Esophagus squamous epithelium (tissue), 5 donors: ENCODE measurements around the gene PIGT. TPM values are rescaled to one million over a fixed set of nuclear protein-coding genes. Genes with fewer than 3 reads are reported as not detected.
A peak's percentile ranks its signal among the peaks of the same experiment; 100 is the strongest.

ENCODE experiments used
- DNase-seq: peaks from one replicate; lab custom pipeline; 2025; lab: John Stamatoyannopoulos, UW
- H3K27ac ChIP-seq, 4 donors: fragments of 200-600 bp; sonication (generic); one replicate each; pipeline ENCODE4 v1.5.1; 2016 to 2019; ENCODE audit warnings: mild to moderate bottlenecking in 1 of 4
- H3K27me3 ChIP-seq, 4 donors: fragments of 200-600 bp; sonication (generic); 1 replicate in 3 of 4; 2 replicates in 1 of 4; pipeline versions ENCODE4 v1.5.1 to v1.6.0; 2017 to 2021; ENCODE audit warnings: antibody characterized with exemption in 1 of 4
- H3K36me3 ChIP-seq, 3 donors: fragments of 200-600 bp; sonication (generic); one replicate each; pipeline ENCODE4 v1.5.1; 2016 to 2019
- H3K4me1 ChIP-seq, 3 donors: fragments of 200-600 bp; sonication (generic); one replicate each; pipeline ENCODE4 v1.5.1; 2017 to 2019
- H3K4me3 ChIP-seq, 4 donors: fragments of 200-600 bp; sonication (generic); 1 replicate in 3 of 4; 2 replicates in 1 of 4; pipeline ENCODE4 v1.5.1; 2016 to 2019; ENCODE audit warnings: mild to moderate bottlenecking in 2 of 4, moderate library complexity in 1 of 4
- H3K9me3 ChIP-seq, 3 donors: fragments of 200-600 bp; sonication (generic); one replicate each; pipeline ENCODE4 v1.5.1; 2016 to 2019
- POLR2A ChIP-seq, 4 donors: fragments of 450-650 bp; IDR thresholded peaks; one replicate each; pipeline ENCODE4 v1.6.1; 2017; ENCODE audit warnings: antibody characterized with exemption in 4 of 4, mild to moderate bottlenecking in 4 of 4, moderate library complexity in 3 of 4
- WGBS, 2 donors: methylation state at CpG; one replicate each; pipeline ENCODE4 v1.1.5; 2018; 5-methylcytosine and 5-hydroxymethylcytosine counted together
- intact Hi-C: fragments of 100-400 bp; cut with DNase I; formaldehyde crosslinking; loops from one replicate; pipeline ENCODE4 v1.15.0; 2022
- total RNA-seq, 4 donors: library from RNA; depleted of rRNA; stranded (reverse); fragments of >200 nt; gene quantifications; one replicate each; pipeline ENCODE4 v1.1.0, GENCODE V29; 2016
- TF ChIP-seq, protein P1 (sequence below), 6 experiments: fragments of 450-650 bp in 4 of 6; fragments of 200-600 bp in 2 of 6; sonication (generic) in 2 of 6; IDR thresholded peaks; one replicate each; pipeline ENCODE4 v1.5.1; 2016 to 2019; ENCODE audit warnings: antibody characterized with exemption in 6 of 6, mild to moderate bottlenecking in 4 of 6, moderate library complexity in 4 of 6
- donor health status: DM: yes; HTN: yes; CAD: no.

Gene PIGT
- total RNA-seq, 4 donors from 2014 or later = 38.6 to 48.1 (median 44.0) TPM

DNA sequence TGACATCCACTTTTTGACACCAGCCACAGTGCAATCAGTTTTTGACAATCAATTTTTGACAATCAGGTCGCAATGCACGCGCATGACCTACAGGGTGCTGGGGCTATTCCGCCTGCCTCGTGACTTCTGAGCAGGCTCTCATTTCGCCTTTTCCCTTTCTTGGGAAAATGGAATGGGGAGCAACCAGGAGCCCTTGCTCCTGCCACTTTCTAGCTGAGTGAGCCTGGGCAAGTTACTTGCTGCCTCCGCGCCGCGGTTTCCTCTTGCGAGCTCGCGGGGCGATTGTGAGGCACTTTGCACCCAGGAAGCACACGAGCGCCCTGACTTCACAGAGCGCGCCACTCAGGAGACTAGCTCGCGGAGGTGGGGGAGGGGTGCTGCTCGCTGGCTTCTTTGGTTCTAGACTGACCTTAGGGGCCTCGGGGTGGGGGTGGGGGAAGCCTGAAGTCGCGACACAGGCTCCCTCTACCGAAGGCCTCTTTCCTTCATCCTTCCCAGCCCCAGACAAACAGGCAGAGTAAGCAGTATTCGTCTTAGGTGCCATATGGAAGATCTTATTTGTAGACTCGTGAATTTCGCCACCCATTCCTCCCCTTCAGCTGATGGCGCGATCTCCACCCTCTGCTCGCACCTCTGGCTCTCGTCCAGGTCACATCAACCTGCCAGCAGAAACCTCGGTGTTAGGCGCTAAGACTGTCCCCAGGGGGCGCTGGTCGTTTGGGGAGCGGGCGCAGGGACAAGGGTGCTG, 42.4 kb upstream of the PIGT start:
- Histone ChIP-seq H3K36me3 (peaks cover 0 to 28% (median 5%) of the 10 kb centered on the region in 3 donors), H3K9me3 (no peaks in the 10 kb centered on the region), H3K4me1 (peaks cover 6 to 24% (median 13%) of the 10 kb centered on the region in 3 donors), H3K27ac (peak overlapping the region; percentile 66 to 79 (median 73)), H3K4me3 (peak overlapping the region; percentile 29 to 65 (median 51)), H3K27me3 (no peaks in the 10 kb centered on the region)
- TF ChIP-seq POLR2A (IDR thresholded peaks at IDR 0.05) = no peak
- TF ChIP-seq, protein P1, sequence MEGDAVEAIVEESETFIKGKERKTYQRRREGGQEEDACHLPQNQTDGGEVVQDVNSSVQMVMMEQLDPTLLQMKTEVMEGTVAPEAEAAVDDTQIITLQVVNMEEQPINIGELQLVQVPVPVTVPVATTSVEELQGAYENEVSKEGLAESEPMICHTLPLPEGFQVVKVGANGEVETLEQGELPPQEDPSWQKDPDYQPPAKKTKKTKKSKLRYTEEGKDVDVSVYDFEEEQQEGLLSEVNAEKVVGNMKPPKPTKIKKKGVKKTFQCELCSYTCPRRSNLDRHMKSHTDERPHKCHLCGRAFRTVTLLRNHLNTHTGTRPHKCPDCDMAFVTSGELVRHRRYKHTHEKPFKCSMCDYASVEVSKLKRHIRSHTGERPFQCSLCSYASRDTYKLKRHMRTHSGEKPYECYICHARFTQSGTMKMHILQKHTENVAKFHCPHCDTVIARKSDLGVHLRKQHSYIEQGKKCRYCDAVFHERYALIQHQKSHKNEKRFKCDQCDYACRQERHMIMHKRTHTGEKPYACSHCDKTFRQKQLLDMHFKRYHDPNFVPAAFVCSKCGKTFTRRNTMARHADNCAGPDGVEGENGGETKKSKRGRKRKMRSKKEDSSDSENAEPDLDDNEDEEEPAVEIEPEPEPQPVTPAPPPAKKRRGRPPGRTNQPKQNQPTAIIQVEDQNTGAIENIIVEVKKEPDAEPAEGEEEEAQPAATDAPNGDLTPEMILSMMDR (IDR thresholded peaks at IDR 0.05) = peak; percentile 75 to 93 (median 86)
- 12 to 16% methylated on average over 14 to 21 of the region's 38 CpGs for WGBS, 2 donors
- no peak for DNase-seq
- intact Hi-C loops = no loop called here

DNA sequence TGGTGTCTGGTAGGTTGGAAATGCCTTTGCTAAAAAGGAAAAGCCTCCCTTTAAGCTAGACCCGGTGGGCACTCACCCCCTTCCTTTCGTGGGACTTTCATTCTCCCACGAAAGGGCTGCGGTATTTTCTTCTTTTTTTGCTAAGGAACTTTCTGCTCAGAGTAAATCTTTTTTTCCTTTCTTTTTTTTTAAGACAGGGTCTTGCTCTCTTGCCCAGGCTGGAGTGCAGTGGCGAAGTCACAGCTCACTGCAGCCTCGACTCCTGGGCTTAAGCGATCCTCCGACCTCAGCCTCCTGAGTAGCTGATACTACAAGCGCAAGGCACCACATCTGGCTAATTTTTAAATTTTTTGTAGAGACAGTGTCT, 41.9 kb upstream of the PIGT start:
- no peak for DNase-seq
- WGBS, 2 donors = 57 to 59% methylated on average over 6 to 9 of the region's 9 CpGs

DNA sequence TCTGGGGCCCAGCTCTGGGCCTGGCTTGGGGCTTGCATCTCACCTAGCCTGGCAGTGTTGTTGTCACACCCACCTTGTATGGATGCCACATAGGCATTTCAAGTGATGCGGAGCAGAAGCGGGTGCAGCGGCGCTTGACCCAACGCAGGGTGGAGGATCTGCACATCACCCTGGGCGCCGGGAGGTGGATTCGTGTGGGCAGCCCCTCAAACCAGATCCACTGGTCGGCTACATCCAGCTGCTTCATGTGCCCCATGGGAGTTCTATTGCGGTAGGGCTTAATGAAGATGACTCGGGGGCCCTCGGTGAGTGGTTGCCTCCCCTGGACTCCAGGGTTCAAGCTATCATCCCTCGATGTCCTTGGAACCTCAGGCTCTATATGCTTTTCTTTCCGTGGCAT, 41.0 kb upstream of the PIGT start:
- H3K27ac ChIP-seq = no peak overlapping the region
- DNase-seq = no peak
- H3K36me3 ChIP-seq = peaks cover 0 to 22% (median 5%) of the 10 kb centered on the region in 3 donors
- 92% methylated on average over 6 to 7 of the region's 14 CpGs for WGBS, 2 donors
- intact Hi-C loops = loop anchor here (5.0 kb wide), 1 partner anchor 62 kb away; no protein-coding TSS in a partner anchor
- H3K4me3 ChIP-seq = no peak overlapping the region
- no peaks in the 10 kb centered on the region for H3K27me3 ChIP-seq
- no peak for TF ChIP-seq POLR2A (IDR thresholded peaks at IDR 0.05)
- TF ChIP-seq, protein P1 (IDR thresholded peaks at IDR 0.05) = no peak
- H3K4me1 ChIP-seq = peaks cover 6 to 23% (median 13%) of the 10 kb centered on the region in 3 donors
- H3K9me3 ChIP-seq = no peaks in the 10 kb centered on the region

More for the DNA sequence above, 41.9 kb upstream of the PIGT start:
- peaks cover 0 to 25% (median 5%) of the 10 kb centered on the region in 3 donors for H3K36me3 ChIP-seq
- H3K27me3 ChIP-seq = no peaks in the 10 kb centered on the region
- H3K27ac ChIP-seq = peak overlapping the region in 3 of 4 donors; percentile 69 to 79 (median 77)
- no peaks in the 10 kb centered on the region for H3K9me3 ChIP-seq
- TF ChIP-seq, protein P1 (IDR thresholded peaks at IDR 0.05) = no peak
- TF ChIP-seq POLR2A (IDR thresholded peaks at IDR 0.05) = no peak
- intact Hi-C loops = no loop called here
- peak overlapping the region in 3 of 4 donors; percentile 50 to 65 (median 52) for H3K4me3 ChIP-seq
- peaks cover 6 to 23% (median 13%) of the 10 kb centered on the region in 3 donors for H3K4me1 ChIP-seq

- intact Hi-C loops = loop anchor here (5.0 kb wide), 1 partner anchor 60 kb away; no protein-coding TSS in a partner anchor
- no peak for DNase-seq
- peaks cover 0 to 11% (median 5%) of the 10 kb centered on the region in 3 donors for H3K36me3 ChIP-seq
- peaks cover 6 to 20% (median 13%) of the 10 kb centered on the region in 3 donors for H3K4me1 ChIP-seq
- 67 to 80% methylated on average over 3 to 11 of the region's 11 CpGs for WGBS, 2 donors
- H3K4me3 ChIP-seq = no peak overlapping the region
- H3K27me3 ChIP-seq = no peaks in the 10 kb centered on the region
- no peaks in the 10 kb centered on the region for H3K9me3 ChIP-seq
- H3K27ac ChIP-seq = no peak overlapping the region
- TF ChIP-seq, protein P1 (IDR thresholded peaks at IDR 0.05) = no peak
- no peak for TF ChIP-seq POLR2A (IDR thresholded peaks at IDR 0.05)
Observed at GRCh38 chr20:45377269-45377668, 38.7 kb upstream of the PIGT start.

DNA sequence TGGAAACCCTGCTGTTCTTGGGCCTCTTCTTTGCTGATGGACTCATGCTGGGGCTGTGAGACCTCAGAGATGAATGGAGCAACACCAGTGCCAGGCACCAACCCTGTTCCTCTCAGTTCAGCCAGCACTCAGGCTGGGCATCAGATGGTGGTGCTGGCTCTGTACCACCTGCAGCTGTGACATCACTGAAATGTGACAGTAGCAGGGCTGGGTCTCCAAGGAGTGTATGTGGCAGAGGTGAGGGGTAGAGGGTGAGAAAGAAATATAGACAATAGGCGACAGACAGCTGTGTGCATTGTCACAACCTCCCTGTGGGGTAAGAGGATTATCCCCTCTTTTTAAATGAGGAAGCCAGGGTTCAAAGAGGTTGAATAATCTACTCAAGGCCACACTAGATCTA, 37.8 kb upstream of the PIGT start, which contains the start of gene TP53TG5:
TP53TG5 (minus strand) TSS at position 135 of the 400 bp plus-strand sequence; CDS start at position 46, 89 bp downstream.
- DNase-seq = no peak
- peaks cover under 1 to 10% (median 8%) of the 10 kb centered on the region in 3 donors for H3K4me1 ChIP-seq
- WGBS, 2 donors = 94 to 100% methylated on average over 1 of the region's 1 CpG
- H3K4me3 ChIP-seq = no peak within 1 kb of the TSS
- H3K9me3 ChIP-seq = no peaks in the 10 kb centered on the region
- intact Hi-C loops = loop anchor here (5.0 kb wide), 1 partner anchor 59 kb away; no protein-coding TSS in a partner anchor
- H3K27ac ChIP-seq = no peak within 1 kb of the TSS
- H3K36me3 ChIP-seq = peaks cover 0 to 11% (median 5%) of the 10 kb centered on the region in 3 donors
- H3K27me3 ChIP-seq = no peaks in the 10 kb centered on the region
- TF ChIP-seq, protein P1 (IDR thresholded peaks at IDR 0.05) = no peak
- TF ChIP-seq POLR2A (IDR thresholded peaks at IDR 0.05) = no peak
